HepG2 (cell line): ENCODE measurements around the gene CX3CR1. TPM values are rescaled to one million over a fixed set of nuclear protein-coding genes. Genes with fewer than 3 reads are reported as not detected.

Experiments
- ATAC-seq: fragments of 200-7000 bp; cut with Tn5 transposase; 3 replicates; pipeline ENCODE4 v1.9.1; 2020; ENCODE audit warnings: mild to moderate bottlenecking, moderate library complexity
- BruUV-seq: library from RNA; stranded (reverse); fragments of 400-500 nt; replicated peaks from 2 replicates; lab custom pipeline; 2021; lab: Mats Ljungman, UMichigan
- CTCF ChIA-PET: fragments of 300-600 bp; formaldehyde crosslinking; extraction: SDS; loops from one replicate; lab custom pipeline; 2021; ENCODE audit warnings: low total read pairs, inconsistent platforms, low intra/inter-chr PET ratio; lab: Yijun Ruan, JAX
- POLR2A ChIA-PET: fragments of 350-600 bp; sonication (Branson Sonifier 250); formaldehyde crosslinking; loops from one replicate; lab custom pipeline; 2020; ENCODE audit warnings: antibody characterized with exemption, inconsistent platforms; lab: Yijun Ruan, JAX
- DNase-seq: peaks from one replicate; pipeline ENCODE4 v3.0.0-alpha.2; 2015; ENCODE audit warnings: low spot score
- FAIRE-seq: peaks from 3 replicates; lab custom pipeline; 2011; peaks lifted over from hg19 to GRCh38; lab: Jason Lieb, UNC
- H2AFZ ChIP-seq: one replicate; pipeline ENCODE4 v1.6.1; 2011; ENCODE audit warnings: low read length, inconsistent platforms
- H3K27ac ChIP-seq: fragments of 300-600 bp; 3 replicates; pipeline ENCODE4 v1.8.0; 2011; ENCODE audit warnings: mixed run types, mild to moderate bottlenecking, mixed read lengths, low read length, inconsistent platforms; ENCODE audit not compliant: insufficient read depth; ENCODE audit errors: extremely low read length
- H3K27me3 ChIP-seq, 2 experiments: fragments of 200-600 bp in 1 of 2; 2 replicates in 1 of 2; 3 replicates in 1 of 2; pipeline versions ENCODE4 v1.6.0 to v1.8.0; 2011; ENCODE audit warnings: low read length in 2 of 2, mild to moderate bottlenecking in 2 of 2, moderate library complexity in 2 of 2, inconsistent platforms in 1 of 2; ENCODE audit not compliant: insufficient read depth in 2 of 2, control insufficient read depth in 1 of 2
- H3K36me3 ChIP-seq, 2 experiments: fragments of 200-600 bp in 1 of 2; replicated peaks in 1 of 2; 2 replicates in 1 of 2; 3 replicates in 1 of 2; pipeline versions ENCODE4 v1.5.1 to v1.8.0; 2011; ENCODE audit warnings: low read length in 2 of 2, inconsistent platforms in 1 of 2; ENCODE audit not compliant: insufficient read depth in 2 of 2, control insufficient read depth in 1 of 2
- H3K4me1 ChIP-seq: 2 replicates; pipeline ENCODE4 v1.5.1; 2012; ENCODE audit warnings: low read length, inconsistent platforms; ENCODE audit not compliant: insufficient read depth
- H3K4me2 ChIP-seq: 2 replicates; pipeline ENCODE4 v1.6.0; 2011; ENCODE audit warnings: low read depth, low read length, inconsistent platforms
- H3K4me3 ChIP-seq, 3 experiments: fragments of 200-600 bp in 1 of 3; sonication (generic), shearing (Covaris generic) in 1 of 3; replicated peaks in 1 of 3; 2 replicates each; pipeline ENCODE4 v1.5.1; 2011 to 2016; ENCODE audit warnings: low read length in 3 of 3, inconsistent platforms in 2 of 3, low read depth in 2 of 3, mild to moderate bottlenecking in 2 of 3, control low read depth in 1 of 3, mixed read lengths in 1 of 3; ENCODE audit not compliant: insufficient read depth in 1 of 3
- H3K79me2 ChIP-seq: one replicate; pipeline ENCODE4 v1.6.1; 2011; ENCODE audit warnings: low read length, inconsistent platforms; ENCODE audit not compliant: insufficient read depth
- H3K9ac ChIP-seq: 2 replicates; pipeline ENCODE4 v1.6.0; 2011; ENCODE audit warnings: mild to moderate bottlenecking, low read depth, low read length, inconsistent platforms; ENCODE audit not compliant: insufficient read depth
- H3K9me3 ChIP-seq: 2 replicates; pipeline ENCODE4 v1.5.1; 2012; ENCODE audit warnings: mild to moderate bottlenecking, low read length
- H4K20me1 ChIP-seq: 2 replicates; pipeline ENCODE4 v1.6.0; 2011; ENCODE audit warnings: inconsistent platforms, mild to moderate bottlenecking, low read length, moderate library complexity; ENCODE audit not compliant: insufficient read depth
- AKNA ChIP-seq: sonication (generic); formaldehyde crosslinking; IDR thresholded peaks from 2 replicates; pipeline ENCODE4 v1.4.0; 2020; ENCODE audit warnings: missing genetic modification reagents, borderline replicate concordance
- BRD4 ChIP-seq: sonication (generic); formaldehyde crosslinking; IDR thresholded peaks from 2 replicates; pipeline ENCODE4 v1.4.0; 2020; ENCODE audit warnings: missing genetic modification reagents
- FOXP4 ChIP-seq: sonication (generic); formaldehyde crosslinking; IDR thresholded peaks from 2 replicates; pipeline ENCODE4 v1.4.0; 2020; ENCODE audit warnings: missing genetic modification reagents
- HNRNPL ChIP-seq: fragments of 200-400 bp; formaldehyde crosslinking; IDR thresholded peaks from 2 replicates; pipeline ENCODE4 v1.6.1; 2017; ENCODE audit warnings: mild to moderate bottlenecking, low read depth, low read length
- KDM2A ChIP-seq: sonication (generic); formaldehyde crosslinking; IDR thresholded peaks from 2 replicates; pipeline ENCODE4 v1.4.0; 2020; ENCODE audit warnings: low read depth, missing genetic modification reagents, borderline replicate concordance
- MED8 ChIP-seq: sonication (generic); formaldehyde crosslinking; IDR thresholded peaks from 2 replicates; pipeline ENCODE4 v1.8.1; 2023; ENCODE audit warnings: mild to moderate bottlenecking, missing genetic modification reagents; ENCODE audit not compliant: insufficient replicate concordance
- SMAD9 ChIP-seq: sonication (generic); formaldehyde crosslinking; IDR thresholded peaks from 2 replicates; pipeline ENCODE4 v1.5.1; 2020; ENCODE audit warnings: mild to moderate bottlenecking, missing genetic modification reagents
- ZBTB1 ChIP-seq: sonication (generic); formaldehyde crosslinking; IDR thresholded peaks from 2 replicates; pipeline ENCODE4 v1.4.0; 2020; ENCODE audit warnings: missing genetic modification reagents, borderline replicate concordance
- ZNF468 ChIP-seq: sonication (generic); formaldehyde crosslinking; IDR thresholded peaks from 2 replicates; pipeline ENCODE4 v1.8.0; 2022; ENCODE audit warnings: mild to moderate bottlenecking, moderate library complexity, missing genetic modification reagents
- ZNF562 ChIP-seq: sonication (generic); formaldehyde crosslinking; IDR thresholded peaks from 2 replicates; pipeline ENCODE4 v1.8.0; 2022; ENCODE audit warnings: missing genetic modification reagents, borderline replicate concordance
- ZNF710 ChIP-seq: sonication (generic); formaldehyde crosslinking; IDR thresholded peaks from 2 replicates; pipeline ENCODE4 v1.5.0; 2020; ENCODE audit warnings: mild to moderate bottlenecking, missing genetic modification reagents, borderline replicate concordance
- ZZZ3 ChIP-seq: sonication (generic); formaldehyde crosslinking; IDR thresholded peaks from 2 replicates; pipeline ENCODE4 v1.4.0; 2020; ENCODE audit warnings: missing genetic modification reagents, mild to moderate bottlenecking, borderline replicate concordance
- WGBS: methylation state at CpG from one replicate; pipeline ENCODE4 v1.1.6; 2017; ENCODE audit warnings: low lambda C conversion rate; 5-methylcytosine and 5-hydroxymethylcytosine counted together
- in situ Hi-C: cut with HindIII; loops from 2 replicates; pipeline ENCODE4 v1.10.0; 2017; ENCODE audit warnings: low pct_unique_long_range_greater_than_20kb; ENCODE audit not compliant: extremely low pct_ligation_motif_present
- intact Hi-C: fragments of 100-400 bp; cut with micrococcal nuclease; formaldehyde crosslinking; loops from one replicate; pipeline ENCODE4 v1.10.0; 2022; ENCODE audit not compliant: unreplicated experiment
- polyA plus RNA-seq, 8 experiments: library from polyadenylated mRNA; depleted of rRNA in 3 of 8; stranded (reverse) in 7 of 8; unstranded in 1 of 8; fragments of >200 nt; fragmentation: Illumina TruSeq in 4 of 8; extraction: Trizol in 4 of 8; gene quantifications; 2 replicates each; pipeline versions ENCODE4 v1.2.1 to v1.2.3, GENCODE V29; 2011 to 2016; ENCODE audit warnings: low read depth in 4 of 8, missing spikeins in 1 of 8, mixed read lengths in 1 of 8; ENCODE audit not compliant: insufficient read depth in 1 of 8
- total RNA-seq, 5 experiments: library from RNA; depleted of rRNA; stranded (reverse); fragments of >200 nt; fragmentation: Illumina TruSeq; extraction: Trizol; gene quantifications; 2 replicates each; pipeline ENCODE4 v1.2.3, GENCODE V29; 2016; ENCODE audit warnings: low read depth in 1 of 5

The CX3CR1 gene
- total and polyA plus RNA-seq, 2 of the 13 experiments (the other 11 are each of a cell fraction or from before 2014, with no cell fraction given): not detected

GRCh38 chr3:39325236-39325635 lies 45.4 kb upstream of the CX3CR1 start (continued):
- TF ChIP-seq ZZZ3 (CRISPR knock-in tag) (no peak), ZNF710 (no peak), HNRNPL (no peak), FOXP4 (no peak), KDM2A (CRISPR knock-in tag) (no peak)
- TF ChIP-seq, all 625 proteins: peak for 0

GRCh38 chr3:39323494-39323893 lies 43.7 kb upstream of the CX3CR1 start:
- ChIA-PET CTCF (no interaction called here), POLR2A (no interaction called here)
- Histone ChIP-seq H4K20me1 (no peaks in the 10 kb centered on the region), H3K27me3 (no peaks in the 10 kb centered on the region), H3K27ac (no peak overlapping the region), H3K36me3 (no peaks in the 10 kb centered on the region), H3K9me3 (no peaks in the 10 kb centered on the region), H3K79me2 (no peaks in the 10 kb centered on the region), H3K4me3 (no peak overlapping the region), H2AFZ (no peak overlapping the region), H3K4me2 (no peak overlapping the region), H3K9ac (no peak overlapping the region), H3K4me1 (peaks cover 11% of the 10 kb centered on the region)
- DNase-seq (no peak), ATAC-seq (no peak), FAIRE-seq (no peak)
- 48% methylated on average over 2 of the region's 2 CpGs for WGBS
- in situ Hi-C loops (no loop called here), intact Hi-C loops (no loop called here)
- no TSS peak for BruUV-seq
- TF ChIP-seq ZBTB1 (CRISPR knock-in tag) (no peak), ZNF562 (CRISPR knock-in tag) (no peak), SMAD9 (CRISPR knock-in tag) (no peak), FOXP4 (no peak), MED8 (CRISPR knock-in tag) (no peak), AKNA (no peak), BRD4 (CRISPR knock-in tag) (no peak), ZNF468 (CRISPR knock-in tag) (no peak)
